Ishikawa (cell line): ENCODE measurements around the gene USB1.

ENCODE experiments used
- CEBPB ChIP-seq: IDR thresholded peaks from 2 replicates; pipeline ENCODE4 v1.6.1; 2012
- CREB1 ChIP-seq: IDR thresholded peaks from 2 replicates; pipeline ENCODE4 v1.6.1; 2012; ENCODE audit warnings: low read depth
- EP300 ChIP-seq: IDR thresholded peaks from 2 replicates; pipeline ENCODE4 v1.6.1; 2012; ENCODE audit warnings: borderline replicate concordance
- RAD21 ChIP-seq: IDR thresholded peaks from 2 replicates; pipeline ENCODE4 v1.6.1; 2012; ENCODE audit warnings: low read depth
- REST ChIP-seq: IDR thresholded peaks from 2 replicates; pipeline ENCODE4 v1.6.1; 2012; ENCODE audit warnings: low read depth, mild to moderate bottlenecking

GRCh38 chr16:58042886-58043515 lies 41.8 kb downstream of the USB1 start:
- TF ChIP-seq CEBPB (no peak), CREB1 (no peak), REST (no peak), RAD21 (no peak), EP300 (no peak)
